ENCODE results near the gene IRAK2.
"Not testable (repeated sequence)": the region's sequence is repeated elsewhere in the genome, so short reads cannot be mapped to it uniquely, and the experiment has no call there.

IRAK2 gene

DNA sequence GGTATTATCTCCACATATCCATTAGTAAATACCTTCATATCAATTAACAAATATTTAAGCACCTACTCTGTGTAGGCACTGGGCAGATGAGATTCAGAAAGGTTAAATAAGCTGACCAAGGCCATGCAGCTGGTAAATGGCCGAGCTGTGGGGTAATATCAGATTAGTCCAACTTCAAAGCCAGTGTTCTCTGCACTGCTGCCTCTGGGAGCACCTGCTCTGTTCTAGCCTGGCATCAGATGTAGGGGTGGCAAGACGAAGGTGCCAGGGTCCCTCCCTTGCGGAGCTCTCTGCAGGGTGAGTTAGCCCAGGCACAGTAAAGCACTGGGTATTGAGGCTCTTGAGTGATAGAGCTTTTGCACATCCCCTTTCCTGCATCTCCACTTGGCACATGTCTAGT, 89.0 kb downstream of the IRAK2 start:
- DNase-seq (ENCODE audit: low spot score) = no peak

DNA sequence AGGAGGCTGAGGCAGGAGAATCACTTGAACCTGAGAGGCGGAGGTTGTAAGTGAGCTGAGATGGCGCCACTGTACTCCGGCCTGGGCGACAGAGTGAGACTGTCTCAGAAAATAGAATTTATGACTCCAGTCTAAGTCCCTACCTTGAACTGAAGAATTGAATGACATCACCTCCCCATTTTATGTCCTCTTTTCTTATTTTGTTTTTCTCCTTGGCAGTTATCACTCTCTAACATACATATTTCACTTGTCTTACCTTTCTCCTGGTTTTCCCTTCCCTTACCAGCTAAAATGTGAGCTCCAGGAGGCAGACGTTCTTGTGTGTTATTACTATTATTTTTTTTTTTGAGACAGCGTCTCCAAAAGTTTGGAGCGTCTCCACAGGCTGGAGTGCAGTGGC, 91.1 kb downstream of the IRAK2 start:
- no peak for DNase-seq (ENCODE audit: low spot score)

- DNase-seq (ENCODE audit: low spot score) = no peak
Observed at GRCh38 chr3:10259036-10259435, 94.3 kb downstream of the IRAK2 start.

DNA sequence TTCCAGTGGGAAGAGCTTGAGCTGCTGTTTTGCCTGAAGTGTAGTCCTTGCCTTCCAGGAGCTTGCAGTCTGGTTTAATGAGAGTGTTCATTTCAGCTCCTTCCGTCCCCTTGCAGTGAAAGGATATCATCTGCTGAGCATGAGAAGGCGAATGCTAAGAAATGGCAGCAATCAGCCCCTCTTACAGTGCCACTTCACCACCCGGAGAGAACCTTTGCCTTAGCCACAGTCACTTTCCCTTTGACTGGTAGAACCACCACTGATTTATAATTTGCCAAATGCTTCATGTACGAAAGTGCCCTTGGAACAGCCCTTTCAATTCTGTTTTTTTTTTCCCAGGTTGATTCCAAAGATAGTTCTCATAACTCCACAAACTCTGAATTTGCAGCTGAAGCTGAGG, 95.1 kb downstream of the IRAK2 start:
- DNase-seq (ENCODE audit: low spot score) = no peak

DNA sequence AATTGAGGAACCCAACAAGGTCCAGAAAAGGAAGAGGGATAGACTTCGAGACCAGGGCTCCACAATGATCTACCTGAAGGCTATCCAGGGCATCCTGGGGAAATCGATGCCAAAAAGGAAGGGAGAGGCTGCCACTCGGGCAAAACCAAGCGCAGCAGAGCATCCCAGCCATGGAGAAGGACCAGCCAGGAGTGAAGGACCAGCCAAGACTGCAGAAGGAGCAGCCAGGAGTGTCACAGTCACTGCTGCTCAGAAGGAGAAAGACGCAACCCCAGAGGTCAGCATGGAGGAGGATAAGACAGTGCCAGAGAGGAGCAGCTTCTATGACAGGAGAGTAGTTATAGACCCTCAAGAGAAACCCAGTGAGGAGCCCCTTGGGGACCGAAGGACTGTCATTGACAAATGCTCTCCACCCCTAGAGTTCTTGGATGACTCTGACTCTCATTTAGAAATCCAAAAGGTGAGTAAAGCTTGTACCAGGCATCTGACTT, 95.5 kb downstream of the IRAK2 start:
- no peak for DNase-seq (ENCODE audit: low spot score)

DNA sequence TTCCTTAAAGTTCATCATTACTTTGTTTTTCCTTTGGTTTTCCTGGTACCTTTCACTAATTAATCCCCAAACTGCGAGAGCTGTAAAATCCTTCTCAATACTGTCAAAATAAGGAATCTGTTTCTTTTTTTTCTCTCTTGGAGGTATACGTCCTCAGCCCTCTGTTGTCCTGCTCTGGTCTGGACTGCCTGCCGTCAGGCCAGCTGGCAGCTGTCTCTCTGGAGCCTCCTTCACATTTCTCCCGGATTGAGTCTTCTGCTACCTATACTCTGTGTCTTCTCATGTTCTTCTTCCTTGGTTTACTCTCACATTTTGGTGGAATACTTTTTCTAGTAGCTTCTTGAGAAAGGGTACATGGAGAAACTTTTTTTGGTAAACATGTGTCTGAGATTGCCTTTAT, 97.3 kb downstream of the IRAK2 start:
- no peak for DNase-seq (ENCODE audit: low spot score)

- DNase-seq (ENCODE audit: low spot score) = no peak
Observed at GRCh38 chr3:10263646-10264363, 99.1 kb downstream of the IRAK2 start.

DNA sequence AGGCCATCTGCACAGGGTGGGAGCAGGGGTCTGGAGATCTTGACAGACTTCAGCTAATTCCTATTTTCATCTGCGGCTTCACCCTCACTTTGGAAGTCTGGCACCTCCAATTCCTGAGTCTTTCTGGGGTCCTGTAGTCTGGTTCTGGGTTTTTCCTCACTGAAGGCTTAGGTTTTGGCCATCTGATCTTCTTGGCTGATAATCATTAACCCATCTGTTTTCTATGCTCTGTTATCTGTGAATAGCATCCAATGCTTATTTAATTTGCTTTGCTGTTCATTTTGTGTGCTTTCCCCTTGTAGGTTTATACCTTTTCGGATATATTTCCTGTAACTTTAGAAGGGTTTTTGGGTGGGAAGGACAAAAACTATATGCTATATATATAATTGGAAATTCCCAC, 101.1 kb downstream of the IRAK2 start:
- no peak for DNase-seq (ENCODE audit: low spot score)

DNA sequence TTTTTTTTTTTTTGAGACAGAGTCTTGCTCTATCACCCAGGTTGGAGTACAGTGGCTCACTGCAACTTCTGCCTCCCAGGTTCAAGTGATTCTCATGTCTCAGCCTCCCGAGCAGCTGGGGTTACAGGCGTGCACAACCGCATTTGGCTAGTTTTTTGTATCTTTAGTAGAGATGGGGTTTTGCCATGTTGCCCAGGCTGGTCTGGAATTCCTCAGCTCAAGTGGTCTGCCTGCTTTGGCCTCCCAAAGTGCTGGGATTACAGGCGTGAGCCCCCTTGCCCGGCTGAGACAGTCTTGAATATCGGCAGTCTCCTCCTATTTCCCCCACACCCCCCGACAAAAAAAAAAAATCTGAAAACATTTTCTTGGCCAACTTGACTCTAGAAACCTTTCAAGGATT, 102.2 kb downstream of the IRAK2 start:
- DNase-seq (ENCODE audit: low spot score) = not testable (repeated sequence)

GRCh38 chr3:10268116-10268515, 103.4 kb downstream of the IRAK2 start:
- no peak for DNase-seq (ENCODE audit: low spot score)

- DNase-seq (ENCODE audit: low spot score) = no peak
Observed at GRCh38 chr3:10268930-10269329, 104.2 kb downstream of the IRAK2 start.

DNA sequence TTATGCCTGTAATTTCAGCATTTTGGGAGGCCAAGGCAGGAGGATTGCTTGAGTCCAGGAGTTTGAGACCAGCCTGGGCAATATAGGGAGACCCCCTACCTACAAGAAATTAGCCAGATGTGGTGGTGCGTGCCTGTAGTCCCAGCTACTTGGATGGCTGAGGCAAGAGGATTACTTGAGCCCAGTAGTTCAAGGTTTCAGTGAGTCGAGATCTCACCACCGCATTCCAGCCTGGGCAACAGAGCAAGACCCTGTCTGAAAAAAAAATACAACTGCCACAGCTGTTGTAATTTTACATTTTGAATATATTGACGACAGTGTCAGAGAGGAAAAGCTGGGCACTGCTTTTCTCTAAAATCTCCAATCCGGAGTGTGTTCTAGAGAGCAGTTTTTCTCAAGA, 104.7 kb downstream of the IRAK2 start:
- no peak for DNase-seq (ENCODE audit: low spot score)

DNA sequence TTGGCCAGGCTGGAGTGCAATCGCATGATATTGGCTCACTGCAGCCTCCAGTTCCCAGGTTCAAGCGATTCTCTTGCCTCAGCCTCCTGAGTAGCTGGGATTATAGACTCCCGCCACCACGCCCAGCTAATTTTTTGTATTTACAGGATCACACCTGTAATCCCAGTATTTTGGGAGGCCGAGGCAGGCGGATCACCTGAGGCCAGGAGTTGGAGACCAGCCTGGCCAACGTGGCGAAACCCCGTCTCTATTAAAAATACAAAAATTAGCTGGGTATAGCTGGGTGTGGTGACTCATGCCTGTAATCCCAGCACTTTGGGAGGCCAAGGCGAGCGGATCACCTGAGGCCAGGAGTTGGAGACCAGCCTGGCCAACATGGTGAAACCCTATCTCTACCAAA, 107.8 kb downstream of the IRAK2 start:
- DNase-seq (ENCODE audit: low spot score) = not testable (repeated sequence)

DNA sequence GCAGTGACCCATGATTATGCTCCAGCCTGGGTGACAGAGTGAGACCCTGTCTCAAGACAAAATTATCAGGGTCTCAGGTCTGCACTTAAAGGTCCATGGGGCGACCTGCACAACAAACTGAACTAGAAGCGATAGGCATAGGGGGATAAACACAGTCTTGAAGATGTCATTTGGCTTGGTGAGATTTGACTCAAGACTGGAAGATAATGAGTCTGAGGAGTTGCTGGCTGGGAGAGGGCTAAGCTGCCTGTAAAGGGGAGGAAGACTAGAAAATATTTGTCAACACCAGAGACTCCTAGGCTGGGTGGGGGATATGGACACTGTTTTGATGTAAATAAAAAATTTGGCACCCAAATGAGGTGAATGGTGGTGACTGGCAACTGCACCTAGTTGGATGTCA, 108.3 kb downstream of the IRAK2 start:
- no peak for DNase-seq (ENCODE audit: low spot score)

DNA sequence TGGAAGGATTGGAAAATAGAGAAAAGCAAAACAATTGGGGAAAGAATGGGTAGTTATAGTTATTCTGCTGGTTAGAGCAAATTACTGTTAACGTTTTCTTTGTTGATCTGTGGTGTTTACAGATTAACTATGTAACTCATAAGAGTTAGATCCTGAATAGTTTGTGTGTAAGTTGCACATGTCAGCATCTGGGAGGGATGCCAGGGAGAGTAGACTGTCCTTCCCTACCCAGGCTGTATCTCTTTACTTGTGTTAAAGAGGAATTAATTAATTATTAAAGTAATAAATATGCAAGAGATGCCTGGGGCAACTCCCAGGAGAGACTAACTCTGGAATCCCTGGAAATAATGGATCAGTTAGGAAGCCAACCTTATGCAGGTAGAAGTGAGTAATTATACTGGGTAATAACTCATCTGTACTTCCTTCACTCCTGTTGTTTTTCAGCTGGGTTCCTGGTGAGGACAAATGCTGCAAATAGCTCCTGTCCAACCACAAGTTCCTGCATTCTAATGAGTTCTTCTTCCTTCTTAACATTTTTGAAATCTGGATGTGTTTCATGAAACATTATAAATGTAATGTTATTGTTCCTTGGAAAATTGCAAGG, 109.1 kb downstream of the IRAK2 start:
- DNase-seq (ENCODE audit: low spot score) = no peak

- DNase-seq (ENCODE audit: low spot score) = no peak
Observed at GRCh38 chr3:10274601-10275000, 109.9 kb downstream of the IRAK2 start.

DNA sequence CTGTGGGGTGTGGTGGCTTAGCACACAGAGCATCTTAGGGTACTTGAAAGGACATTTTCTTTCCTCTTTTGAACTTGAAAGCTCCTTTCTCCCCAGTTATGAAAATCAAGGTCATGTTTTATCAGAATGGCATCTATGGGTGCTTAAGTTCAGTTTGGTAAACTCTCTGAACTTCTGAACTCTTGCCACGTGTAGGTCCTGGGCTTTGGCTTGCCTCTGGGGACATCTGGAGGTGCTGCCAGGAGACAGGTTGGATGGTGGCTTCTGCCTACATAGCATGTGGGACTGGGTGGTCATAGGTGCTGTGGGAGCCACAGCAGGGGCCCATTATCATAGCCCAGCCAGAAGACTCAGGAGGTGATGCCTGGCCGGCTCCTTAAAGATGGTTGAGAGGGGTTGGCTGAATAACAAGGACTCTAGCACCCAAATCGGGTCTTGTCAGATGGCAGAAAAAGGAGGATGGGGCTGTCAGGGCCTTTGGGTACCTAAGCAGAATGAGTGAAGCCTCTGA, 112.5 kb downstream of the IRAK2 start:
- DNase-seq (ENCODE audit: low spot score) = no peak

DNA sequence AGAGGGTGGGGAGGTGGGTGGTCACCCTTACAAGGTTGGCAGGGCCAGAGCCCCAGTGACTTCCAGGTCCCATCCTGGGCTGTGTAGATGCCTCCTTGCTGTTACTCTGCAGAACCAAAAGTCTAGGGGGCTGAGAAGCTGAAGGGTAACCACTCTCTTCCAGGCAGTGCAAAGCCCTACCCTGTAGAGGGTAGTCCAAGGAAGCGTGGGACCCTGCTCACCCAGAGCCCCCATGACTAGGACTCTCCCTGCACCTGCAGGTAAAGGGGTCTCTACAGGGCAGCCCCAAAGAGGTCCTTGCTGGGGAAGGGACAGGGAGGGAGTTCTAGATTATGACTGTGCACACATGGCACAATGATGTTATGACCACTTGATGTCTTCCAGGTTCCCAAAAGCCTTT, 113.8 kb downstream of the IRAK2 start:
- DNase-seq (ENCODE audit: low spot score) = no peak

- no peak for DNase-seq (ENCODE audit: low spot score)
Observed at GRCh38 chr3:10279384-10280176, 114.9 kb downstream of the IRAK2 start.

GRCh38 chr3:10280177-10280529, 115.4 kb downstream of the IRAK2 start:
- no peak for DNase-seq (ENCODE audit: low spot score)

DNA sequence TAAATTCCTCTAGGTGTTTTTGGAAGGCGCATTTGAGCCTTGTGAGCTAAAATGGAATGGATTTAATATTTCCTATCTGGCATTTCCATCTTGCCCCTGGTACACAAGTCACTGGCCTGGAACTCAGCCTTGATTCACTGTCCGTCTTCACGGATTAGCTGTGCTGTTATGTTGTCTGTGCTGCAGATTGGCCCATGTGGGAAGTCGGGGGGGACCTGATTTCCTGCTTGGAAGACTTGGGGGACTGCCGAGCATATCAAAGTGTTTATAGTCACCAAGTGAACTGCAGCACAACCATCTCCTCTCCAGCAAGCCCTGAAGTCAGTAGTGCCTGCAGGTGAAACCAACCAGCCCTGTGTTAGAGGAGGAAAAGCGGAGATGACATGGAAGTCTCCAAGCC, 115.9 kb downstream of the IRAK2 start:
- no peak for DNase-seq (ENCODE audit: low spot score)

GRCh38 chr3:10281951-10282350, 117.2 kb downstream of the IRAK2 start:
- DNase-seq (ENCODE audit: low spot score) = no peak

DNA sequence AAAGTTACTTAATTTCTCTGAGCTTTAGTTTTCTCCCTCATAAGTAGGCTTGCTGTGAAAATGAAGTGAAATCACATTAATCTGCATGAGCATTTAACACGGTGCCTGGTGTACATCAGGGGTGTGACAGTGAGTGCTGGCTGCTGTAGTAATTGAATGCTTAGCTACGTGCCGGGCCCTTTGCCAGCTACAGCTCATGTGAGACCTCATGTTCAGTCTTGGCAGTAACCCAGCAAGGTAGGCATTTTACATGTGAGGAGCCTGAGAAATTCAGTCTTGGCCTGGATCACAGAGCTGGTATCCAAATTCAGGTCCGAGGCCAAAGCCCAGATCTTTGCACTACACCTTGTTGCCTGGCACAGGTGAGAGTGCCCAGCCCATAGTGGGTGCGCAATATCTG, 118.9 kb downstream of the IRAK2 start:
- DNase-seq (ENCODE audit: low spot score) = peak; percentile 49
